IPS DF 4.7 (cell line): Measurements from ENCODE around the gene TGFBR3.

Source experiments
- DNase-seq: peaks from one replicate; pipeline ENCODE4 v3.0.0-alpha.2; 2013; ENCODE audit warnings: low spot score; ENCODE audit errors: extremely low read depth

Gene TGFBR3

GRCh38 chr1:91803847-91804545, 82.0 kb downstream of the TGFBR3 start:
- DNase-seq: no peak

- no peak for DNase-seq
Measured at GRCh38 chr1:91803123-91803522, 82.8 kb downstream of the TGFBR3 start.

GRCh38 chr1:91801496-91802115, 84.3 kb downstream of the TGFBR3 start:
- no peak for DNase-seq

- DNase-seq: no peak
Measured at GRCh38 chr1:91799863-91800262, 86.1 kb downstream of the TGFBR3 start.

- no peak for DNase-seq
Measured at GRCh38 chr1:91799159-91799558, 86.8 kb downstream of the TGFBR3 start.

GRCh38 chr1:91798740-91799139, 87.2 kb downstream of the TGFBR3 start:
- no peak for DNase-seq

GRCh38 chr1:91798241-91798648, 87.7 kb downstream of the TGFBR3 start:
- no peak for DNase-seq

- no peak for DNase-seq
Measured at GRCh38 chr1:91797164-91797563, 88.8 kb downstream of the TGFBR3 start.

GRCh38 chr1:91796390-91796654, 89.6 kb downstream of the TGFBR3 start:
- DNase-seq: no peak

- no peak for DNase-seq
Measured at GRCh38 chr1:91795591-91796389, 90.2 kb downstream of the TGFBR3 start.

- no peak for DNase-seq
Measured at GRCh38 chr1:91793877-91794276, 92.1 kb downstream of the TGFBR3 start.

- DNase-seq: no peak
Measured at GRCh38 chr1:91793189-91793588, 92.8 kb downstream of the TGFBR3 start.

- DNase-seq: no peak
Measured at GRCh38 chr1:91792489-91793071, 93.4 kb downstream of the TGFBR3 start.

- no peak for DNase-seq
Measured at GRCh38 chr1:91791691-91792488, 94.1 kb downstream of the TGFBR3 start.

GRCh38 chr1:91791103-91791502, 94.8 kb downstream of the TGFBR3 start:
- DNase-seq: no peak

GRCh38 chr1:91790392-91790791, 95.6 kb downstream of the TGFBR3 start:
- no peak for DNase-seq

GRCh38 chr1:91789273-91789997, 96.5 kb downstream of the TGFBR3 start:
- DNase-seq: no peak

- no peak for DNase-seq
Measured at GRCh38 chr1:91787919-91788318, 98.0 kb downstream of the TGFBR3 start.

- no peak for DNase-seq
Measured at GRCh38 chr1:91784616-91785015, 101.3 kb downstream of the TGFBR3 start.

GRCh38 chr1:91784191-91784590, 101.8 kb downstream of the TGFBR3 start:
- DNase-seq: no peak
